SIG-M5 treated with dmso at 0.1 percent for 504 hours (cell line): ENCODE results near the gene KIZ.

Source experiments
- DNase-seq: peaks from one replicate; lab custom pipeline; 2025; ENCODE audit not compliant: unreplicated experiment; lab: John Stamatoyannopoulos, UW

KIZ gene

DNA sequence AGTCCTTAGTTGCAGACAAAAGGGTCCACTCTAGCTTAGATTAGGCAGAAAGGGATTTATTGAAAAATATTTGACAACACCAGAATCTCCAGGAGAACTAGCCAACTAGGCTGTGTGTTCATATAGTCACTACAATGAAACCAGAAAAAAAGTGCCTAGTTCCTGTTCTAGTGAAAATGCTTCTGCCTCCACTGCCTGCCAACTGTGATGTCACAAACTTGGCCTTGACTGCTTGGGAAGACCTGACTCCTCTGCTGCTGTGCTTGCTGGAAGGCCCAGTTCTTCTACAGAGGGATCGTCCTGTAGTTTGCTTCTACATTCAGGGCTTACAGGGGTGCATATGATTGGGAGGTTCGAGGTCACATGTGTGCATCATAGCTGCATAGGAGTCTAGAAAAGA is 136.9 kb downstream of the KIZ start:
- DNase-seq = peak; percentile 60

DNA sequence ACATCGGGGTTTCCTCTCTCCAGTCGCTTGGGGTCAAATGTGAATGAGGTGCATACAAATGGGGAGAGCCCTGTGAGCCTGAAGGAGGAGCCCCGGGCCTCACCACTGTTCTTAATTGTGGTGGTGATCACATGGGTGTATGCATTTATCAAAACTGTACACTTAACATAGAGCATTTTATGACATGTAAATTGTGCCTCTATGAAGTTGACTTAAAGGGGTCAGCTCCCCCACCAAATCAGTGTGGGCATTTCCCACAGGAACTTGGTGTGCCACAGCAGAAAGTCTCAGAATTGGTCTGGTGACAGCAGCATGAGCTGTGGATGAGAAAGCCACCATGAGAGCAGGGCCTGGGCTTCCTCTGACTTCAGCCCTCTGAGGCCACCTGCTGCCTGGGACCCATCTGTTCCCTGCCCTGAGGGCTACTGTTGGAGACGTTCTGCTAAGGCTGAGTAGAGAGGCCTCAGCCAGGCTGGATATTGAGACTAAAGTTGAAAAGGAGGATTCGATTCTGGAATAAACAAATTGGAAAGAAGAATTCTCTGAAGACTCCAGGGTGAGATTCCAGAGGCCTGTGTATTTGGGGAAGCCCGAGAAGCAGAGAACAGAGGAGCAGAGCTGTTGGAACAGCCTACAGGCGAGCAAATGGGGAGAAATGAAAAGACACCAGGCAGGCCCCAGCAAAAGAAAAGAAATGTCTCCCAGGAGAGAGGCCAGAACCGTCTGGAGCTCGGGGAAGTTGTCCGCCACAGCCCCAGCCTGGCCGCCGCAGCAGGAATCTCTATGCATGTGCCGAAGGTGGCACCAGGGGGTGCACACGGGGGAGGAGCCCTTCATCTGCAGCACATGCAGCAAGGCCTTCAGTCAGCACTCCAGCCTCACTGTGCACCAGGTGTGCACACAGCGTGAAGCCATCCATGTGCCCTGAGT is 139.6 kb downstream of the KIZ start:
- no peak for DNase-seq

DNA sequence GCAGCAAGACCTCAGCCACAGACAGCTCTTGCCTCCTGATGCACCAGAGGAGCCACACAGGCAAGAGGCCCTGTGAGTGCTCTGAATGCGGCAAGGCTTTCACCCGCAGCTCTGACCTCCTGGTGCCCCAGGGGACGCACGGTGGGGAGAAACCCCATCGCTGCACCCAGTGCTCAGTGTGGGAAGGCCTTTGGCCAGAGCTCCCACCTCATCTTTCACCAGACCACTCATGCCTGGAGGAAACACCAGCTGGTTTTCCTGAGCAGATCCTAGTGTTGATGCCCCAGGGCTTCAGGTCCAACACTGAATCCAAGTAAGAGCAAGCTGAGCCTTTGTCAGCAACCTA is 140.3 kb downstream of the KIZ start:
- DNase-seq = no peak

DNA sequence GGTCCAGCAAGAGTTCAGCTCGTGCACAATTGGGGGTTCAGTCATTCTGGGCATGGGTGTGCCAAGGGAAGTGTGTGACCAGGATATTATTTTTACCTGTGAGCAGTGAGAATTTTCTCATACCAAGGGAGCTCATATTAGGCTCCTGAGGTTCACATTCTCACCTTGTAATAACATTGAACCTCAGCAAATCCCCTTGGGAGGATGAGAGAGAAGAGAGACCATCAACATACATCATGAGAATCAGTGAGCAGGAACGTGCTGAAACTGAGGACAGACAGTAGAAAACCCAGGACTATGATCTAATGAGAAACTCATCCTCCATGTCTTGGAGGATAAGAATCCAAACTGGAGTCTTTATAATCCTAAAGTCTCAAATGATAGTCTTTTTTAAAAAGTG is 143.9 kb downstream of the KIZ start:
- no peak for DNase-seq

DNA sequence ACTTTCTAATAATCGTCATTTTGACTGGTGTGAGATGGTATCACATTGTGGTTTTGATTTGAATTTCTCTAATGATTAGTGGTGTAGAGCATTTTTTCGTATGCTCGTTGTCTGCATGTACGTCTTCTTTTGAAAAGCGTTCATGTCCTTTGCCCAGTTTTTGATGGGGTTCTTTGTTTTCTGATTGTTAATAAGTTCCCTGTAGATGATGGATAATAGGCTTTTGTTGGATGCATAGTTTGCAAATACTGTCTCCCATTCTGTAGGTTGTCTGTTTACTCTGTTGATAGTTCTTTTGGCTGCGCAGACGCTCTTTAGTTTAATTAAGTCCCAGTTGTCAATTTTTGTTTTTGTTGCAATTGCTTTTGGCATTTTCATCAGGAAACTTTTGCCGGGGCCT is 144.9 kb downstream of the KIZ start:
- DNase-seq = no peak

DNA sequence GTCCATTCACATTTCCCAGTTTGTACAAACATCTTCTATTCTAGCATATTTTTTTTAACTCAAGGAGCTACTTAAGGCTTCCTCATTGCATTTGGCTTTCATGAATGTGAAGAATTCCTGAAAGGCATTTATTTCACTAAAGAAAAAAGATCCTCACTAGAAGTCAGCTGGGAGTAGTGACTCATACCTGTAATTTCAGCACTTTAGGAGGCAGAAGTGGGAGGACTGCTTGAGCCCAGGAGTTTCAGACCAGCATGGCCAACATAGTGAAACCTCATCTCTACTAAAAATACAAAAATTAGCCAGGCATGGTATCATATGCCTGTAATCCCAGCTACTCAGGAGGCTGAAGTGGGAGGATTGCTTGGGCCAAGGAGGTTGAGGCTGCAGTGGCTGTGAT is 146.4 kb downstream of the KIZ start:
- no peak for DNase-seq

DNA sequence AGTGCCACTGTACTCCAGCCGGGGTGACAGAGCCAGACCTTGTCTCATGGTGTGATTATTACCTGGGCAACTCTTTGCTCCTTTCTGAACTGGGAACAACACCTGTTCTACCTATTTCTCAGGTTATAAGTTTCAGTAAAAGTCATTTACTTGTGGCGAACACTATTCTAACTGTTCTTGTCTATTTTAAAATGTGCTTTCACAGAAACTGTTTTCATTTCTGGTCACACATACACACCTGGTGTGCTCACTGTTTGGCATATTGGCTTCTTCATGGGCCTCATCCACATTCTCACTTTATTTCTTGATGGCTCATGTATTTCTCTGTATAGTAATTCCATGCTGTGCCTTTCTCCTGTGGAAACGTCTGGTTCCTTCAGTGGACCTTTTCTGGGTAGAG is 146.8 kb downstream of the KIZ start:
- no peak for DNase-seq

DNA sequence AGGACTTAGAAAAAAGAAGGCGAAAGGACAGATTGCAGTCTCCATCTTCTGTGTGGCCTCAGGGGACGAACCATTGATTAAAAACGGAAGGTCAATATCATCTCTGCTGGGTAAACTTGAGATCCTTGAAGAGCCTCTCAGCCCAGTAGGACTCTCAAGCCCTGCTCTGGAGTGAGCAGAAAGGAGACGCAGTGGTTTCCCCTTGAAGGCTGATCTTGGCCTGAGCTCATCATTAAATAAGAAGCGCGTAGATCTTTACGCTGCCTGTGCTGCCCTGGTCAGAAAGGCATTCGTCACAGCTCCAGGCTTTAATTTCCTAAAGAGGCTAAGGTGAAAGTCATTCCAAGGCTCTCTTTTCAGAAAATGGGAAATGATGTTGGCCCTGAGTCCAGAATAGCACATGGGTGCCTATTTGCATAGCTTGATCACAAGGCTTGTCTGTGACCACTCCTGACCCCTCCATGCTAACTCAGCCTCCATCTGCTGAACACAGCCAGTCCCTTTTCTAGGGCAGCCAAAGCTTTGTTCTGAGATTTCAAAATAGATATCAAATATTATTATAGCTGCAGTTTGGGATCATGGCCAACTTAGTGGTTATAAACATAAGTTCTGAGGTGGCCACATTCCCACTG is 148.0 kb downstream of the KIZ start:
- DNase-seq = no peak

DNA sequence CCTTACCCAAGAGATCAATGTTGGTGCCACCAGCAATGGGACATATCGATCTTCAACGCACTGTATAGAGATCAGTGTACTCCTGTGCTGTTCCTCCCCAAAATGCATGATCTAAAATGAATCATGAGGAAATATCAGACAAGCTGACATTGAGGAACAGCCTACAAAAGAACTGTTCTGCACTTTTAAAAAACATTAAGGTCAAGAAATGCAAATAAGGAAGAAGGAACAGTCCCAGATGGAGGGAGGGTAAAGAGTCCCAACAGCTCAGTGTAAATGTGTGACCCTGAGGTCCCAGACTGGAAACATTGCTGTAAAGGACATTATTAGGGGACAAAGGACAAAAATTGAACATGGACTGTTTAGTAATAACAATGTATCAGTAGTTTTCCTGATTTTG is 152.9 kb downstream of the KIZ start:
- no peak for DNase-seq

DNA sequence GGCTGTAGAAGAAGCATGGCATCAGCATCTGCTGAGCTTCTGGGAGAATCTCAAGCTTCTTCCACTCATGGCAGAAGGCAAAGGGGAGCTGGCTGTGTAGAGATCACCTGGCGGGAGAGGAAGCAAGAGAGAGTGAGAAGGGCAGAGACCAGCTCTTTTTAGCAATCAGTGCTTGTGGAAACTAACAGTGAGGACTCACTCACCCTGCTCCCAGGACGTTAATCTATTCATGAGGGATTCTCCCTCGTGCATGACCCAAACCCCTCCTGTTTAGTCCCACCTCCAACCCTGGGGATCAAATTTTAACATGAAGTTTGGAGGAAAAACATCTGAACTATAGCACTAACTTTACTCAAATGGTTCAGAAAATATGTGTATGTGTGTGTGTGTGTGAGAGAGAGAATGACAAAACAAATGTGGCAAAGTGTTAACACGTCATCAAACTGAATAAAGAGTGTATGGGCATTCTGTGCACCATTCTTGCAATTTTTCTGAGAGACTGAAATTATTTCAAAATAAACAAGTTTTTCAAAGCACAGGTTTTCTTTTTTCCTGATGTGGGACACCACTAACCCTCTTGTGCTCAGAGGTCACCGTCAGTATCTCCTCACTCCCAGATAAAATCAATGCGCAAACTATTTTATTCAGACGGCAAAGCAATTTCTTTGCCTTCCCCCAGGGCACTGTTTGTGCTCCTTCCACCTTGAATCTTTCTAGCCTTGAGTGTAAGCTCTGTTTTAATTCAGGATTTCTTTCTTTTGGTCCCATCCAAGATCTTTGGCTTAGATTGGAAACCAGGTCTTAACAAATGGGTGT is 154.0 kb downstream of the KIZ start:
- DNase-seq = no peak

DNA sequence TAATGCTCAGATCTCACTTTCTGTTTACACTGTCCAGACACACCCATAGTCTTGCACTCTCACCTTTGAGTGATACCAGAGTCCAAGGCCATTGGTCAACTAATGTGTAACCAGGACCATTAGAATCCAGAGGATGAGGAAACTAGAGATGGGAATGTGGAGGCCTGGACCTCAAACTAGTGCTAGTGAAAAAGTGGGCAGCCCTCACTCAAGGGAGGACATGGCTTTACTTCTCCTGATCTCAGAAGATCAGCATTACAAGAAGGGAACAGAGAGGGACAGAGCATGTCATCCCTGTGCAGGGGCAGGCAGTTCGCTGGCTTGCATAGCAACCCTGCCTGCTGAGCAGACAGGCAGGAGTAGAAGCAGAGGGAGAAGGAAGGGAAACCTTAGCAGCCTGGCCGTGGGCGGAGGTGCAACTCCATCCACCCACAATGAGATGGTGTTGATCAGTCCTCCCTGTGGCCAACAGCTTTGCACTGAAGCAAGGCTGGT is 154.7 kb downstream of the KIZ start:
- DNase-seq = no peak

DNA sequence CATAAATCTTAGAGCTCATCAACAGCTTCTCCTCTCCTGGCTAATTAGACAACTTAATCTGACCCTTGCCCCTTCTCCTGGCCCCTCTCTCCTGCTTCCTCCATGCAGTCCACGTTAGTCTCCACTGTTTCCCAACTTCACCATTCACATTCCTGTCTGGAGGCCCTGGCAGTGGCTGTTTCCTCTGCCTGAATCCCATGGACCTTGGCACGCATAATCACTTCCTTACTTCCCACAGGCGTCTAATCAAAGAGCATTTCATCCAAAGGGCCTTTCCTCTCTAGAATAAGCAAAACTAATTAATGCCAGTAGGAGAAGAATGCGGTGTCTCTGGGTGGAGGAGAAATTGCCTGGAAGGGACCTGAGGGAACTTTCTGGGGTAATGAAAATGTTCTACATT is 160.9 kb downstream of the KIZ start:
- DNase-seq = no peak

DNA sequence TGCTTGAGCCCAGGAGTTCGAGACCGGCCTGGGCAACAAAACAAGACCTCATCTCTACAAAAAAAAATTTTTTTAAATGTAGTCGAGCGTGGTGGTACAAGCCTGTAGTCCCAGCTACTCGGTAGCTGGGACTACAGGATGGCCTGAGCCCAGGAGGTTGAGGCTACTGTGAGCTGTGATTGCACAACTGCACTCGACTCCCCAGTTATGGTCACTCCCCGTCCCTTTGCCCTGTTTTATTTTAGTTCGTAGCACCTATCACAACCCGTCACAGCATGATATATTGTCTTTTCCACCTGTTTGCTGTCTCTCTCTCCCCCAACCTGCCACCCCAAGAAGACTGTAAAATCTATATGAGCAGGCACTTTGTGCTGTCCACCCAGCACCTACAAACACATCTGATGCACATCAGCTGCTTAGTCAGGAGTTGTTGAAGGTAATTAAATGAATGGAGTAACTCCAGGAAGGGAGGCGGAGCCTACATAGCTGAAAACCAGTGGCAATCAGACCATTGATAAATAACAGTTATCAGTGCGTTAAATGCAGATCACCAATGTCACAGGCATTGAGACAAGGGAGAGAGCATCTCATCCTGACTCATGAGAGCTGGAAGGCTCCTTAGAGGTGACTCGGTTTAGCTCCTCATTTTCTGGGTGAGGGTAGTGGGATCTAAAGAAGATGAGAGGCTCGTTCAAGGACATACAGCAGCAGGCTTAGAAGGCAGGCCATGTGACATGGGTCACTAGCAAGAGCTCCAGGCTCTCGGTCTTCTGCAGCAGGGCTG is 162.9 kb downstream of the KIZ start:
- DNase-seq = no peak

DNA sequence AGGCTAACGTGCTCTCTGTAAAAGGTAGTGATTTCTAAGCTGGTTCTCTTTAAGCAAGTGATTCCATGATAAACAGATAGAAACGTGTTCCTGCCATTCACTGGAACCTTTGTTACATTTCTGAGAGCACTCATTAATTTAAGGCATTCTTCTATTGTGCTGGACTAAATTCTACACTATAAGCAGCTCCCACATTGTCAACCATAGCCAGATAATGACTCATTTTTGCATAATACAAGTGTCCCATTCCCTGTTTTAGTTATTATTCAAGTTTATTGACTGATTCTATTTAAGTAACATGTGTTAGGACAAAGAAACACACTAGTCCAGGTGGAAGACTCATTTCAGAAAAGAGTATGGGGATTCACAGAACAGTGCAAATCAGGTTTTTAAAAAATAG is 163.8 kb downstream of the KIZ start:
- no peak for DNase-seq

DNA sequence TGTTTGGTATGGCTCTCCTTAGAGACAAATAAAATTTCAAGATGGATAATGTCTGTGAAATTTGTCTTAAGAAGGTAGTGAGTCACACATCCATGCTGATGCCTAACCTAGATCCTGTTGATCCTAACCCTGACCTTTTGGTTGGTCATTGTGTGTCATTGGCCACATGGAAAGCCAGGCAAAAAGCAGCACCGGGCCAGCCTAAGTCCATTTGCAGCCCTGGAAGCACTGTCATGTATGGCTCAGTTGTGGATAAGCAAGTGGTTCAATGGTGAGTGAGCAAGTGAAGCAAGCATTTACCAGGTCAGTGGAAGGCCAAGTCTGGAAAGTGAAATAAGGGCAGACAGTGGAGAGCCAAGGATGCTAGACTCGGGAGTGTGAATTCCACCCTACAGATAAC is 165.1 kb downstream of the KIZ start:
- DNase-seq = no peak

DNA sequence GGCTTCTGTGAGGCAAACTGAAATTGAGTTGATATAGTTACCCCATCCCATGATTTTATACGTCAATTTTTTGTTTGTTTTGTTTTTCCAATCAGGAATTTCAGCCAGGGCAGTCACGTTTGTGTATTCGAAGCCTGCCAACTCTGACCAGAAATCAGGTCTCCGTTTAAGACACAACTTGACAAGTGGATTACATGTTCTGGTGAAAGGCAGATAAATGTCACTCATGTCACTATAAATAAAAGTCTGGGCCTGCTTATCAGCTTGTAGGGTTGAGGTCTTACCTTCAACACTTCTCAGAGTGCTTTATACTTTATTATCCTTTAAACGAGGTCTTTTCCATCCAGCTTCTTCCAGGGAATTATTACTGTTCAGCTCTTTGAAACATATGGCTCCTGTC is 168.9 kb downstream of the KIZ start:
- DNase-seq = no peak
